NCI-H2196 treated with DMSO at 0.1 percent for 48 hours (cell line): Measurements from ENCODE around the gene MBNL2.

ENCODE experiments used
- DNase-seq: peaks from one replicate; lab custom pipeline; 2025; ENCODE audit not compliant: unreplicated experiment; lab: John Stamatoyannopoulos, UW

MBNL2 gene

GRCh38 chr13:97221989-97222700, at the start of gene MBNL2:
Gene MBNL2 (plus strand): TSS chr13:97222333. CDS start chr13:97276236, 53,903 bp downstream.
- DNase-seq = peak; percentile 39

- DNase-seq = no peak
Observed at GRCh38 chr13:97174638-97175037, 47.5 kb upstream of the MBNL2 start.

- DNase-seq = no peak
Observed at GRCh38 chr13:97175041-97175440, 47.1 kb upstream of the MBNL2 start.

GRCh38 chr13:97179501-97179900, 42.6 kb upstream of the MBNL2 start:
- DNase-seq = no peak

- no peak for DNase-seq
Observed at GRCh38 chr13:97182111-97182890, 39.8 kb upstream of the MBNL2 start.

GRCh38 chr13:97185291-97185690, 36.8 kb upstream of the MBNL2 start:
- DNase-seq = no peak

- DNase-seq = no peak
Observed at GRCh38 chr13:97185751-97186150, 36.4 kb upstream of the MBNL2 start.

GRCh38 chr13:97188207-97188606, 33.9 kb upstream of the MBNL2 start:
- DNase-seq = no peak

- DNase-seq = no peak
Observed at GRCh38 chr13:97189928-97190327, 32.2 kb upstream of the MBNL2 start.

- no peak for DNase-seq
Observed at GRCh38 chr13:97191142-97191541, 31.0 kb upstream of the MBNL2 start.

GRCh38 chr13:97191615-97192014, 30.5 kb upstream of the MBNL2 start:
- no peak for DNase-seq

GRCh38 chr13:97192166-97192565, 30.0 kb upstream of the MBNL2 start:
- DNase-seq = no peak

- no peak for DNase-seq
Observed at GRCh38 chr13:97193577-97193976, 28.6 kb upstream of the MBNL2 start.

GRCh38 chr13:97194479-97194878, 27.7 kb upstream of the MBNL2 start:
- no peak for DNase-seq

GRCh38 chr13:97196340-97196739, 25.8 kb upstream of the MBNL2 start:
- DNase-seq = no peak

GRCh38 chr13:97198753-97199152, 23.4 kb upstream of the MBNL2 start:
- no peak for DNase-seq

GRCh38 chr13:97199451-97199850, 22.7 kb upstream of the MBNL2 start:
- no peak for DNase-seq

GRCh38 chr13:97200081-97200942, 21.8 kb upstream of the MBNL2 start:
- DNase-seq = no peak

GRCh38 chr13:97202761-97203160, 19.4 kb upstream of the MBNL2 start:
- DNase-seq = no peak

GRCh38 chr13:97205465-97205864, 16.7 kb upstream of the MBNL2 start:
- no peak for DNase-seq

GRCh38 chr13:97205982-97206381, 16.2 kb upstream of the MBNL2 start:
- no peak for DNase-seq
